ENCODE data around the gene RGS6. TPM values are rescaled to one million over a fixed set of nuclear protein-coding genes. Genes with fewer than 3 reads are reported as not detected.

The RGS6 gene
- total RNA-seq, 1 experiment from 2014 or later = not detected

DNA sequence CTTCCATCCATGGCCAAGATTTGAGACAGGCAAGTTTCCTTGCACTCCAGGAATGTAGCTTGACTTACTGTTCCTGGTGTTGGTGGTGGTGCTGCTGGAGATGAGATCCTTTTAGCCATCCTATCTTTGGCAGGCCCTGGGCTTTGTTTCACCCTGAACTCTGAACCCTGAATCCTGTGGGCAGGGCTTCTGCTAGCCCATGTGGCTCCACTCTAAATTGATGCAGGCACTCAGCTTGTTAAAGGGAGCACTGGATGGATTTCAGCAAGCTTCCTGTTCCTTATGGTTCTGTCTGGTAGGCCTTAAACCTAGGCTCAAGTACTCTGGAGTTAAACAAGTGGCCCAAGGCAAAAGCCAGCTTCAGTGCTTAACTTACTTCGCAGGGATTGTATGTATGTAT is 138.2 kb downstream of the RGS6 start:
- DNase-seq = no peak
- Histone ChIP-seq H3K4me2 (ENCODE audit: low read length) (no peak overlapping the region), H3K79me2 (ENCODE audit: low read length) (no peaks in the 10 kb centered on the region), H3K9me2 (replicated peaks; ENCODE audit: low read length) (no peaks in the 10 kb centered on the region), H2AFZ (ENCODE audit: low read length) (no peak overlapping the region), H3K9me3 (ENCODE audit: low read length) (no peaks in the 10 kb centered on the region), H3K27me3 (ENCODE audit: low read length) (peaks cover 42% of the 10 kb centered on the region), H3F3A (ENCODE audit: low read length, unreplicated experiment) (no peaks in the 10 kb centered on the region), H3K36me3 (ENCODE audit: low read depth, low read length) (no peaks in the 10 kb centered on the region), H3K4me1 (ENCODE audit: insufficient read depth, low read length) (no peaks in the 10 kb centered on the region), H3K27ac (ENCODE audit: low read length) (no peak overlapping the region), H3K4me3 (ENCODE audit: low read length) (no peak overlapping the region), H3K9ac (ENCODE audit: low read length) (no peak overlapping the region), H4K20me1 (ENCODE audit: low read length) (no peaks in the 10 kb centered on the region)
- TF ChIP-seq EZH2 (IDR thresholded peaks at IDR 0.05; ENCODE audit: low read length, unreplicated experiment) (no peak), EZH2phosphoT487 (IDR thresholded peaks at IDR 0.05; ENCODE audit: borderline replicate concordance, low read length) (no peak)
- TF ChIP-seq, protein P1, sequence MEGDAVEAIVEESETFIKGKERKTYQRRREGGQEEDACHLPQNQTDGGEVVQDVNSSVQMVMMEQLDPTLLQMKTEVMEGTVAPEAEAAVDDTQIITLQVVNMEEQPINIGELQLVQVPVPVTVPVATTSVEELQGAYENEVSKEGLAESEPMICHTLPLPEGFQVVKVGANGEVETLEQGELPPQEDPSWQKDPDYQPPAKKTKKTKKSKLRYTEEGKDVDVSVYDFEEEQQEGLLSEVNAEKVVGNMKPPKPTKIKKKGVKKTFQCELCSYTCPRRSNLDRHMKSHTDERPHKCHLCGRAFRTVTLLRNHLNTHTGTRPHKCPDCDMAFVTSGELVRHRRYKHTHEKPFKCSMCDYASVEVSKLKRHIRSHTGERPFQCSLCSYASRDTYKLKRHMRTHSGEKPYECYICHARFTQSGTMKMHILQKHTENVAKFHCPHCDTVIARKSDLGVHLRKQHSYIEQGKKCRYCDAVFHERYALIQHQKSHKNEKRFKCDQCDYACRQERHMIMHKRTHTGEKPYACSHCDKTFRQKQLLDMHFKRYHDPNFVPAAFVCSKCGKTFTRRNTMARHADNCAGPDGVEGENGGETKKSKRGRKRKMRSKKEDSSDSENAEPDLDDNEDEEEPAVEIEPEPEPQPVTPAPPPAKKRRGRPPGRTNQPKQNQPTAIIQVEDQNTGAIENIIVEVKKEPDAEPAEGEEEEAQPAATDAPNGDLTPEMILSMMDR (conservative IDR thresholded peaks at IDR 0.05; ENCODE audit: low read depth, low read length) = no peak
- intact Hi-C loops (cut with micrococcal nuclease) = no loop called here
- no peak for ATAC-seq
- POLR2A ChIA-PET (ENCODE audit: unreplicated experiment) = interaction anchor here (0.5 kb wide), 1 partner anchor 200 kb away, joined by 3 read pairs; no protein-coding TSS in a partner anchor
- BruUV-seq (replicated peaks) = no TSS peak
- CTCF ChIA-PET = no interaction called here

DNA sequence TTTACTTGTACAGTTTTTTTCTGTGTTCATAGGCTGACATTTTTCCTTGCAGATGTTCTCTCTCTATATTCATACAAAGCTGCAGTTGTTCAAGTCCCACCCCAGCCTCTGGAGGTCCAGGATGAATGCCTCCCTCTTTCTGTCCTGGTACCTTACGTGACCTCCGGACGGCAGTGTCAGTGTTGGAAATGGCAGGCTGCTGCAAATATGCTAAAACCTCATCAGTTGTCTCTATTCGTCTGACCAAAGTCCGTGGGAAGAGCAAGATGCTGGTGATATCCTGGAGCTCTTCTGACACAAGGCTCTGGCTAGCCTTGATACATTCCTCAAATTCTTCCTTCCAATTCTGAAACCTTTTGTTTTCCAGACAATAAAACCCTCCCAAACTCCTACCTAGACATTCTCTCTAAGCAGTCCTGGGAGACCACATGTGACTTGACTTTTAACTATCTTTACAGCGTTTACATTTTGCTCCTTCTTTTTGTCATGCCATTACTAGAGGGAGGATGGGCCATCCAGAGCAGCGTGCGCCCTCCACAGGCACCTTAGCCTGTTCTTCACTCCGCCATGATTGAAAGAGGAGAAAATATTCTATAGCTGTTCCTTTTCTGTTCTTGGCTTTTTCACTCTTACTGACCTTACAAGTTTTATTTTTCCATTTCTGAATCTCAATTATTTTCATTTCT is 143.6 kb downstream of the RGS6 start:
- intact Hi-C loops (cut with micrococcal nuclease) = no loop called here
- Histone ChIP-seq H3K4me3 (ENCODE audit: low read length) (no peak overlapping the region), H4K20me1 (ENCODE audit: low read length) (no peaks in the 10 kb centered on the region), H3K27ac (ENCODE audit: low read length) (no peak overlapping the region), H3K9ac (ENCODE audit: low read length) (no peak overlapping the region), H3F3A (ENCODE audit: low read length, unreplicated experiment) (no peaks in the 10 kb centered on the region), H3K9me3 (ENCODE audit: low read length) (no peaks in the 10 kb centered on the region), H3K9me2 (replicated peaks; ENCODE audit: low read length) (no peaks in the 10 kb centered on the region), H3K4me1 (ENCODE audit: insufficient read depth, low read length) (no peaks in the 10 kb centered on the region), H2AFZ (ENCODE audit: low read length) (no peak overlapping the region), H3K4me2 (ENCODE audit: low read length) (no peak overlapping the region), H3K27me3 (ENCODE audit: low read length) (peaks cover 40% of the 10 kb centered on the region), H3K79me2 (ENCODE audit: low read length) (no peaks in the 10 kb centered on the region), H3K36me3 (ENCODE audit: low read depth, low read length) (no peaks in the 10 kb centered on the region)
- ChIA-PET POLR2A (ENCODE audit: unreplicated experiment) (no interaction called here), CTCF (no interaction called here)
- no peak for TF ChIP-seq EZH2phosphoT487 (IDR thresholded peaks at IDR 0.05; ENCODE audit: borderline replicate concordance, low read length)
- TF ChIP-seq, protein P1 (conservative IDR thresholded peaks at IDR 0.05; ENCODE audit: low read depth, low read length) = no peak
- no peak for TF ChIP-seq EZH2 (IDR thresholded peaks at IDR 0.05; ENCODE audit: low read length, unreplicated experiment)
- ATAC-seq (no peak), DNase-seq (no peak)
- BruUV-seq (replicated peaks) = no TSS peak

DNA sequence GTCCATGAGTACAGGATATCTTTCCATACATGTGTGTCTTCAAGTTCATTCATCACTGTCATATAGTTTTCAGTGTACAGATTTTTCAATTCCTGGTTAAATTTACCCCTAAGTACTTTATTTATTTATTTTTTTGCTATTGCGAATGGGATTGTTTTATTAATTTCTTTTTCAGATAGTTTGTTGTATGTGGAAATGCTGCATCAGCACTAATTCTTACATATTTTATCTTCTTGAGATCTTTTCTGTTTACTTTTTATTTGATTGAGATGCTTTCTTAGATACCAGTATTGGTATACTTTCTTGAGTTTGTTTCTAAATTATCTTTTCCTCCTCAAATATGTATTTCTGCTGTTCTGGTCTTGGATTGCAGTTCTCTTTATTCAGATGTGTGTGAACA is 148.9 kb downstream of the RGS6 start:
- ChIA-PET POLR2A (ENCODE audit: unreplicated experiment) (no interaction called here), CTCF (no interaction called here)
- Histone ChIP-seq H3K4me1 (ENCODE audit: insufficient read depth, low read length) (no peaks in the 10 kb centered on the region), H3K9me3 (ENCODE audit: low read length) (no peaks in the 10 kb centered on the region), H3K79me2 (ENCODE audit: low read length) (no peaks in the 10 kb centered on the region), H3K36me3 (ENCODE audit: low read depth, low read length) (no peaks in the 10 kb centered on the region), H3F3A (ENCODE audit: low read length, unreplicated experiment) (no peaks in the 10 kb centered on the region), H3K27me3 (ENCODE audit: low read length) (peaks cover 36% of the 10 kb centered on the region), H3K27ac (ENCODE audit: low read length) (no peak overlapping the region), H3K9me2 (replicated peaks; ENCODE audit: low read length) (no peaks in the 10 kb centered on the region), H3K4me2 (ENCODE audit: low read length) (no peak overlapping the region), H3K4me3 (ENCODE audit: low read length) (no peak overlapping the region), H3K9ac (ENCODE audit: low read length) (no peak overlapping the region), H4K20me1 (ENCODE audit: low read length) (no peaks in the 10 kb centered on the region), H2AFZ (ENCODE audit: low read length) (no peak overlapping the region)
- DNase-seq (no peak), ATAC-seq (no peak)
- TF ChIP-seq EZH2 (IDR thresholded peaks at IDR 0.05; ENCODE audit: low read length, unreplicated experiment) (no peak), EZH2phosphoT487 (IDR thresholded peaks at IDR 0.05; ENCODE audit: borderline replicate concordance, low read length) (no peak)
- TF ChIP-seq, protein P1 (conservative IDR thresholded peaks at IDR 0.05; ENCODE audit: low read depth, low read length) = no peak
- intact Hi-C loops (cut with micrococcal nuclease) = no loop called here
- BruUV-seq (replicated peaks) = no TSS peak
